22Rv1 (cell line): ENCODE measurements around the gene WTIP.
"Not testable (repeated sequence)": the region's sequence is repeated elsewhere in the genome, so short reads cannot be mapped to it uniquely, and the experiment has no call there.

ENCODE experiments used
- H3K27ac ChIP-seq: fragments of 450-650 bp; 2 replicates; pipeline ENCODE4 v1.5.1; 2017
- ZFX ChIP-seq: fragments of 450-650 bp; IDR thresholded peaks from 2 replicates; pipeline ENCODE4 v1.6.1; 2017; ENCODE audit warnings: antibody characterized with exemption, borderline replicate concordance
- TF ChIP-seq, protein P1 (sequence below): fragments of 450-650 bp; IDR thresholded peaks from 2 replicates; pipeline ENCODE4 v1.5.1; 2017; ENCODE audit warnings: mild to moderate bottlenecking

The WTIP gene

DNA sequence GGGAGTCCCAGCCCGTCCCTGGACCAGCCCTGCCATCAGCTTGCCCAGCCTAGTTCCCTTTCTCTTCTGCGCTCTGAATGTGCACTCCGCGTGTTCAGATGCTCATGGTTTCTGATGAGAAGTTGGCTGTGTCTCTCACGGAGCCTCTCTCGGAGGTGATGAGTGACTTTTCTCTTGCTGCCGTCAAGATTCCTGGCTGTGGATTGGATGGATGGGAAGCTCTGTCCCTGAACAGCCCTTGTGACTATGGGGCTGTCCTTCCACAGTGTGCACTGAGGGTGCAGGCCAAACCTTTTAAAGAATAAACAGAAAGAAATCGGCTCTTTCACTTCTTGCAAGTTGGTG, 24.4 kb downstream of the WTIP start:
- TF ChIP-seq, protein P1, sequence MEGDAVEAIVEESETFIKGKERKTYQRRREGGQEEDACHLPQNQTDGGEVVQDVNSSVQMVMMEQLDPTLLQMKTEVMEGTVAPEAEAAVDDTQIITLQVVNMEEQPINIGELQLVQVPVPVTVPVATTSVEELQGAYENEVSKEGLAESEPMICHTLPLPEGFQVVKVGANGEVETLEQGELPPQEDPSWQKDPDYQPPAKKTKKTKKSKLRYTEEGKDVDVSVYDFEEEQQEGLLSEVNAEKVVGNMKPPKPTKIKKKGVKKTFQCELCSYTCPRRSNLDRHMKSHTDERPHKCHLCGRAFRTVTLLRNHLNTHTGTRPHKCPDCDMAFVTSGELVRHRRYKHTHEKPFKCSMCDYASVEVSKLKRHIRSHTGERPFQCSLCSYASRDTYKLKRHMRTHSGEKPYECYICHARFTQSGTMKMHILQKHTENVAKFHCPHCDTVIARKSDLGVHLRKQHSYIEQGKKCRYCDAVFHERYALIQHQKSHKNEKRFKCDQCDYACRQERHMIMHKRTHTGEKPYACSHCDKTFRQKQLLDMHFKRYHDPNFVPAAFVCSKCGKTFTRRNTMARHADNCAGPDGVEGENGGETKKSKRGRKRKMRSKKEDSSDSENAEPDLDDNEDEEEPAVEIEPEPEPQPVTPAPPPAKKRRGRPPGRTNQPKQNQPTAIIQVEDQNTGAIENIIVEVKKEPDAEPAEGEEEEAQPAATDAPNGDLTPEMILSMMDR, result no peak
- no peak for TF ChIP-seq ZFX

DNA sequence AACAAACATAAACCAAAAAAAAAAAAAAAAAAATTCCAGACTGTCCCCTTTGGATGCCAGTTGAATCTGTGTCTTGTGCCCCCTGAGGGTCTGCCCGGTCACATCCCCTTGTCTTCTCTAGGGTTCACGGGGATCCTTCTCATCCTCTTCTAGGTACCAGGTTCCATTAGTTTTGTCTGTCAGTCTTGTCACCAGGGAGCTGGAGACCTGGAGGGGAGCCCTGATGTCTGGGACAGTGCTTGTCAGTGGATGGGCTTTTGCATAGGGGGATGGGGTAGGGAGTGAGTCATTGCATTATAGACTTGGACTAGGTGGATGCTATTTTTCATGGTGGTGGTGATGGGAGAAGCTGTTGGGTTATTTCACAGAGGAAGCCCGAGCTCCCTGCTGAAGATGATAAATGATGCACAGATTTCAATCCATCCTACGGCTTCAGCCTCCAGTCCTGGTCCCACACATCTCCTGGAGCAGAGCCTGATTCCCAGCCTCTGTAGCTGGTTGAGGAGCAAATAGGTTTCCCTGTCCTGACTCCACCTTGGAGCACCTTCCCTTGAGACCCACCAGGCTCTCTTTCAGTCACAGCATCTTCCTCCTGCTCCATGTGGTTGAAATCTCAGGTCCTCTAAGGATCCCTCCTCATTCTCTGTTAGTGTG, 26.0 kb downstream of the WTIP start:
- TF ChIP-seq, protein P1, result no peak
- TF ChIP-seq ZFX, result no peak
- H3K27ac ChIP-seq, result no peak overlapping the region

More for the DNA sequence above, 24.4 kb downstream of the WTIP start:
- no peak overlapping the region for H3K27ac ChIP-seq

DNA sequence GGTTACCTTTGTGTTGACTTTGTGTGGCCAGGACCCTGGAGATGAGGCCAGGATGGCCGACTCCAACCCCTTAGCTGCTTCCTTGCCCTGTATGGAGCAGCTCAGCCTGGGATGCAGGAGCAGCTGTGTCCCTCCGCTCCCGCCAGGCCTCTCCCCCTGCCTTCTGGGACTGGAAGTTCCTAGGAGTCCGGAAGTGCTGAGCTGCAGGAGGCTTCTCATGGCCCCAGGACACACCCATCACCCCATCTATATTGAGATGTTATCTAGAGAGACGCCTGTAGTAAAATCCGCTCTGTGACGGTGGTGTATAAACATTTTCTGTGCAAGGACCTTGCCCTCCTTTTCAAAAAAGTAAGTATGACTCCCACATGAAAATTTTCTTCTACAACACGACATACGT, 27.0 kb downstream of the WTIP start:
- H3K27ac ChIP-seq, result no peak overlapping the region
- TF ChIP-seq, protein P1, result no peak
- no peak for TF ChIP-seq ZFX

- not testable (repeated sequence) for H3K27ac ChIP-seq
Measured at GRCh38 chr19:34510904-34511303, 29.3 kb downstream of the WTIP start.

DNA sequence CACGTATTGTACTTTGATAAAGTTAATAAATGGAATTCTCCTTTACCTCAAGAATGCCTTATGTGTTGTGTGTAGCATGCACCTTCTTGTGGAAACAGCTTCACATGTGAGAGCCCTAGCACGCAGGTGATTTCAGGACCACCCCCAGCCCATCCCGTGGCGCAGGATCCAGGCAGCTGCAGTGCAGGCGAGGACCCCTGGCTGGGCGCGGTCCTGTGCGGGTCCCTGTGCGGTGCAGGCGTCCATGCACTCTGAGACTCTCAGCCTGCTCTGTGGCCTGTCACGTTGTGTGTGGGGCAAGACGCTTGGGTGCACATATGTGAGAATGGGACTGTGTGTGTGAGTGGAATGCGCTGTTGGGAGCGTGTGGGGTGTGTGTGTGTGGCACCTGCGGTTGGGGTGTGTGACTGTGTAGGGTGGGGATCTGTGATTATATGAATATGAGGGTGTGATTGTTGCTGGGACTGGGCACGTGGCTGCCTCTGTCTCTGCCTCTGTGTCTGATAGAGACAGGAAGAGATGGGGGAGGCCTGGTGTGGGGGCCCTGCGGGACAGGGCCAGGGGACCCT, 30.8 kb downstream of the WTIP start:
- H3K27ac ChIP-seq, result no peak overlapping the region
- TF ChIP-seq, protein P1, result no peak
- TF ChIP-seq ZFX, result no peak

DNA sequence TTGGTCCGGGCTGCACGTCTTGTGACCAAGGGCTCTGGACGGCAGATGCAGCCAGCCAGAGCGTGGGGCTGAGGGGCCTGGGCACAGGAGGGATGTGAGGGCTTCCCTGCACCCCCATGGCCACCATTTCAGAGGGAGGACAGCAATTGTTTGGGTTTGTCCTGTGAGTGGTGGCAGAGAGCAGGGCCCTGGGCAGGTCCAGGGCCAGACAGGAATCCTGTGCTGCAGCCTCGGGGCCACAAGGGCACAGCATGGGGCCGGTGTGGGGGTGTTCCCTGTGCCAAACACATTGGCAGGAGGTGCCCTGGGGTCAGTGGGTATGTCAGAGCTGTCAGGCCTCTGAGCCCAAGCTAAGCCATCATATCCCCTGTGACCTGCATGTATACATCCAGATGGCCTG, 32.2 kb downstream of the WTIP start:
- H3K27ac ChIP-seq, result no peak overlapping the region
- TF ChIP-seq ZFX, result no peak
- TF ChIP-seq, protein P1, result no peak

- TF ChIP-seq ZFX, result no peak
- TF ChIP-seq, protein P1, result no peak
- no peak overlapping the region for H3K27ac ChIP-seq
Measured at GRCh38 chr19:34519602-34520001, 38.0 kb downstream of the WTIP start.

- no peak overlapping the region for H3K27ac ChIP-seq
- TF ChIP-seq, protein P1, result no peak
- no peak for TF ChIP-seq ZFX
Measured at GRCh38 chr19:34523408-34523807, 41.9 kb downstream of the WTIP start.
